Right lobe of liver (tissue), 4 donors: ENCODE data around the gene CHST1.

ENCODE experiments used
- POLR2A ChIP-seq: fragments of 450-650 bp; IDR thresholded peaks from one replicate; pipeline ENCODE4 v1.6.1; 2017; ENCODE audit warnings: antibody characterized with exemption, mild to moderate bottlenecking
- TF ChIP-seq, protein P1 (sequence below), 4 donors: fragments of 200-600 bp in 3 of 4; fragments of 450-650 bp in 1 of 4; IDR thresholded peaks; one replicate each; pipeline versions ENCODE4 v1.5.1 to v1.8.0; 2016 to 2022; ENCODE audit warnings: antibody characterized with exemption in 4 of 4, mild to moderate bottlenecking in 2 of 4
- donor health status: DM: no; HTN: no; CAD: no.
- donor health status: DM: no; HTN: no; CAD: no.
- donor health status: DM: no; HTN: yes; CAD: no.

DNA sequence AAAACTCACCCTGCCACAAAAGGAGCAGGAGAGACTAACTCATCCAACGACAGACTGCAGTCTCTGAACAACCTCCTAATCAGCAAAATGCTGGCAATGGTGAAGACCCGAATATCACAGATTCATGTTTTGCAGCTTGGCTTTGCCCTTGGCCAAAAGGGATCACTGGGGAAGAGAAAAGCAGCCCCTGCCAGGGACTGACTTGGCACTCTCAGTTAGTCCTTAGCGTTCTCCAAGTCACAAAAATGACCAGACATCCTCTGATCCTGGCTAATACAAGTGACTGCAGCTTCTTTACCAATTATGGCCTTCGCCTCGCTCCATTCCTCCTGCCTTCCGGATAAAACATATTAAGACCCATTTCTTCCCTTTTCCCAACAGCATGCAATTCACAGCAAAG is 22.4 kb upstream of the CHST1 start:
- TF ChIP-seq, protein P1, sequence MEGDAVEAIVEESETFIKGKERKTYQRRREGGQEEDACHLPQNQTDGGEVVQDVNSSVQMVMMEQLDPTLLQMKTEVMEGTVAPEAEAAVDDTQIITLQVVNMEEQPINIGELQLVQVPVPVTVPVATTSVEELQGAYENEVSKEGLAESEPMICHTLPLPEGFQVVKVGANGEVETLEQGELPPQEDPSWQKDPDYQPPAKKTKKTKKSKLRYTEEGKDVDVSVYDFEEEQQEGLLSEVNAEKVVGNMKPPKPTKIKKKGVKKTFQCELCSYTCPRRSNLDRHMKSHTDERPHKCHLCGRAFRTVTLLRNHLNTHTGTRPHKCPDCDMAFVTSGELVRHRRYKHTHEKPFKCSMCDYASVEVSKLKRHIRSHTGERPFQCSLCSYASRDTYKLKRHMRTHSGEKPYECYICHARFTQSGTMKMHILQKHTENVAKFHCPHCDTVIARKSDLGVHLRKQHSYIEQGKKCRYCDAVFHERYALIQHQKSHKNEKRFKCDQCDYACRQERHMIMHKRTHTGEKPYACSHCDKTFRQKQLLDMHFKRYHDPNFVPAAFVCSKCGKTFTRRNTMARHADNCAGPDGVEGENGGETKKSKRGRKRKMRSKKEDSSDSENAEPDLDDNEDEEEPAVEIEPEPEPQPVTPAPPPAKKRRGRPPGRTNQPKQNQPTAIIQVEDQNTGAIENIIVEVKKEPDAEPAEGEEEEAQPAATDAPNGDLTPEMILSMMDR (IDR thresholded peaks at IDR 0.05): no peak
- no peak for TF ChIP-seq POLR2A
